ENCODE results near the gene KRTAP10-7.
"Not testable (repeated sequence)": the region's sequence is repeated elsewhere in the genome, so short reads cannot be mapped to it uniquely, and the experiment has no call there.

KRTAP10-7 gene

GRCh38 chr21:44600118-44600978 is at the start of gene KRTAP10-7:
TSS of gene KRTAP10-7 (plus strand) at chr21:44600597. CDS start at chr21:44600622, 25 bp downstream.
- DNase-seq: not testable (repeated sequence)

- DNase-seq: no peak
Observed at GRCh38 chr21:44550807-44551206, 49.6 kb upstream of the KRTAP10-7 start.

GRCh38 chr21:44551340-44551961 is 48.9 kb upstream of the KRTAP10-7 start, which contains the start of gene KRTAP10-2:
TSS of gene KRTAP10-2 (minus strand) at chr21:44551505. CDS start at chr21:44551458, 47 bp downstream.
- DNase-seq: no peak

GRCh38 chr21:44552136-44552535 is 48.3 kb upstream of the KRTAP10-7 start:
- DNase-seq: no peak

GRCh38 chr21:44552681-44553080 is 47.7 kb upstream of the KRTAP10-7 start:
- DNase-seq: no peak

GRCh38 chr21:44555200-44555875 is 45.1 kb upstream of the KRTAP10-7 start:
- DNase-seq: no peak

- no peak for DNase-seq
Observed at GRCh38 chr21:44556879-44557278, 43.5 kb upstream of the KRTAP10-7 start.

- no peak for DNase-seq
Observed at GRCh38 chr21:44557491-44558328, 42.7 kb upstream of the KRTAP10-7 start.

- not testable (repeated sequence) for DNase-seq
Observed at GRCh38 chr21:44558329-44558675, 42.1 kb upstream of the KRTAP10-7 start.

- no peak for DNase-seq
Observed at GRCh38 chr21:44558695-44559094, 41.7 kb upstream of the KRTAP10-7 start, which contains the start of gene KRTAP10-3. TSS of gene KRTAP10-3 (minus strand) at chr21:44558795. CDS start at chr21:44558715, 80 bp downstream.

GRCh38 chr21:44564099-44564498 is 36.3 kb upstream of the KRTAP10-7 start:
- no peak for DNase-seq

GRCh38 chr21:44564886-44565598 is 35.4 kb upstream of the KRTAP10-7 start:
- peak; percentile 44 for DNase-seq

- DNase-seq: peak; percentile 50
Observed at GRCh38 chr21:44566403-44566802, 34.0 kb upstream of the KRTAP10-7 start.

- no peak for DNase-seq
Observed at GRCh38 chr21:44567481-44568171, 32.8 kb upstream of the KRTAP10-7 start.

GRCh38 chr21:44568261-44568660 is 32.1 kb upstream of the KRTAP10-7 start:
- DNase-seq: no peak

GRCh38 chr21:44568667-44569556 is 31.5 kb upstream of the KRTAP10-7 start:
- DNase-seq: no peak

- DNase-seq: no peak
Observed at GRCh38 chr21:44569861-44570517, 30.4 kb upstream of the KRTAP10-7 start.

GRCh38 chr21:44571296-44571695 is 29.1 kb upstream of the KRTAP10-7 start:
- no peak for DNase-seq

All from suppressor macrophage treated with lipopolysaccharide for 4 hours (primary cell).